ENCODE data around the gene SLC49A4. TPM values are rescaled to one million over a fixed set of nuclear protein-coding genes. Genes with fewer than 3 reads are reported as not detected.

SLC49A4 gene
- polyA plus RNA-seq, 1 experiment = 16.4 TPM

GRCh38 chr3:122828281-122828680 lies 33.4 kb downstream of the SLC49A4 start:
- DNase-seq (ENCODE audit: low read depth, low spot score) = no peak
- ChIA-PET POLR2A (no interaction called here), CTCF (no interaction called here)
- H3K4me3 ChIP-seq (ENCODE audit: low read depth, low read length) = no peak overlapping the region
- H3K27ac ChIP-seq (ENCODE audit: low read depth, low read length) = no peak overlapping the region
- H3K9me3 ChIP-seq (ENCODE audit: control insufficient read depth, insufficient read depth, low read length) = no peaks in the 10 kb centered on the region
- H3K27me3 ChIP-seq (ENCODE audit: control insufficient read depth, insufficient read depth, low read length) = no peaks in the 10 kb centered on the region
- TF ChIP-seq CTCF (IDR thresholded peaks at IDR 0.05; ENCODE audit: low read depth, low read length) = no peak

- no peak for DNase-seq (ENCODE audit: low read depth, low spot score)
- Histone ChIP-seq H3K27ac (ENCODE audit: low read depth, low read length) (no peak overlapping the region), H3K9me3 (ENCODE audit: control insufficient read depth, insufficient read depth, low read length) (no peaks in the 10 kb centered on the region), H3K27me3 (ENCODE audit: control insufficient read depth, insufficient read depth, low read length) (no peaks in the 10 kb centered on the region), H3K4me3 (ENCODE audit: low read depth, low read length) (no peak overlapping the region)
- CTCF ChIA-PET = no interaction called here
- POLR2A ChIA-PET = no interaction called here
- TF ChIP-seq CTCF (IDR thresholded peaks at IDR 0.05; ENCODE audit: low read depth, low read length) = no peak
Observed at GRCh38 chr3:122835590-122835989, 40.7 kb downstream of the SLC49A4 start.

GRCh38 chr3:122843604-122844003 lies 48.7 kb downstream of the SLC49A4 start:
- no peak overlapping the region for H3K4me3 ChIP-seq (ENCODE audit: low read depth, low read length)
- H3K27ac ChIP-seq (ENCODE audit: low read depth, low read length) = no peak overlapping the region
- H3K27me3 ChIP-seq (ENCODE audit: control insufficient read depth, insufficient read depth, low read length) = no peaks in the 10 kb centered on the region
- DNase-seq (ENCODE audit: low read depth, low spot score) = no peak
- TF ChIP-seq CTCF (IDR thresholded peaks at IDR 0.05; ENCODE audit: low read depth, low read length) = no peak
- POLR2A ChIA-PET = no interaction called here
- no peaks in the 10 kb centered on the region for H3K9me3 ChIP-seq (ENCODE audit: control insufficient read depth, insufficient read depth, low read length)
- CTCF ChIA-PET = no interaction called here

GRCh38 chr3:122857019-122857418 lies 62.1 kb downstream of the SLC49A4 start:
- no peak overlapping the region for H3K4me3 ChIP-seq (ENCODE audit: low read depth, low read length)
- H3K9me3 ChIP-seq (ENCODE audit: control insufficient read depth, insufficient read depth, low read length) = no peaks in the 10 kb centered on the region
- H3K27ac ChIP-seq (ENCODE audit: low read depth, low read length) = no peak overlapping the region
- H3K27me3 ChIP-seq (ENCODE audit: control insufficient read depth, insufficient read depth, low read length) = no peaks in the 10 kb centered on the region
- POLR2A ChIA-PET = no interaction called here
- TF ChIP-seq CTCF (IDR thresholded peaks at IDR 0.05; ENCODE audit: low read depth, low read length) = no peak
- DNase-seq (ENCODE audit: low read depth, low spot score) = no peak
- CTCF ChIA-PET = interaction anchor here (0.7 kb wide), 2 partner anchors 311 to 418 kb away, joined by 3 to 6 read pairs; no protein-coding TSS in a partner anchor

GRCh38 chr3:122858373-122858772 lies 63.5 kb downstream of the SLC49A4 start:
- ChIA-PET POLR2A (no interaction called here), CTCF (interaction anchor here (0.7 to 0.9 kb wide), 2 partner anchors 84 to 170 kb away, joined by 3 read pairs; partner anchors contain the start of gene SEMA5B)
- H3K27ac ChIP-seq (ENCODE audit: low read depth, low read length) = no peak overlapping the region
- no peaks in the 10 kb centered on the region for H3K9me3 ChIP-seq (ENCODE audit: control insufficient read depth, insufficient read depth, low read length)
- peak; percentile 38 for TF ChIP-seq CTCF (IDR thresholded peaks at IDR 0.05; ENCODE audit: low read depth, low read length)
- no peaks in the 10 kb centered on the region for H3K27me3 ChIP-seq (ENCODE audit: control insufficient read depth, insufficient read depth, low read length)
- no peak overlapping the region for H3K4me3 ChIP-seq (ENCODE audit: low read depth, low read length)
- DNase-seq (ENCODE audit: low read depth, low spot score) = no peak

Data from AG04450 (cell line).